Activated T-cell treated with anti-CD3 and anti-CD28 coated beads, Interleukin-2, amount 50 U/mL, for 72 hours (primary cell): Measurements from ENCODE around the gene CBLB. TPM values are rescaled to one million over a fixed set of nuclear protein-coding genes. Genes with fewer than 3 reads are reported as not detected.

Experiments used
- ATAC-seq, 2 donors: fragments of 150-1000 bp; cut with Tn5 transposase; replicated peaks in 1 of 2; 2 replicates each; pipeline ENCODE4 v1.10.0; 2021; ENCODE audit warnings: moderate library complexity in 2 of 2, mild to moderate bottlenecking in 1 of 2
- DNase-seq, 2 donors: peaks; one replicate each; pipeline ENCODE4 v3.0.0; 2021 to 2022; ENCODE audit warnings: mixed read lengths in 1 of 2
- H3K27ac Mint-ChIP-seq: one replicate; pipeline ENCODE4 v1.8.0; 2022; ENCODE audit warnings: mild to moderate bottlenecking, moderate library complexity, mixed read lengths
- H3K27me3 Mint-ChIP-seq: one replicate; pipeline ENCODE4 v1.8.0; 2022; ENCODE audit warnings: low read depth, mixed read lengths
- H3K36me3 Mint-ChIP-seq, 2 donors: one replicate each; pipeline ENCODE4 v1.8.0; 2022; ENCODE audit warnings: mixed read lengths in 2 of 2, mild to moderate bottlenecking in 1 of 2; ENCODE audit not compliant: insufficient read depth in 2 of 2
- H3K4me1 Mint-ChIP-seq: one replicate; pipeline ENCODE4 v1.8.0; 2022; ENCODE audit warnings: low read depth, mixed read lengths
- H3K4me3 Mint-ChIP-seq, 2 donors: one replicate each; pipeline ENCODE4 v1.8.0; 2022; ENCODE audit warnings: mild to moderate bottlenecking in 2 of 2, mixed read lengths in 2 of 2, moderate library complexity in 2 of 2
- H3K9me3 Mint-ChIP-seq, 2 donors: one replicate each; pipeline ENCODE4 v1.8.0; 2022; ENCODE audit warnings: mixed read lengths in 2 of 2
- total RNA-seq, 2 donors: library from RNA; stranded (reverse); gene quantifications; one replicate each; pipeline ENCODE4 v1.2.3, GENCODE V29; 2022

Gene CBLB
- total RNA-seq, 2 donors from 2014 or later = 159 to 191 TPM

DNA sequence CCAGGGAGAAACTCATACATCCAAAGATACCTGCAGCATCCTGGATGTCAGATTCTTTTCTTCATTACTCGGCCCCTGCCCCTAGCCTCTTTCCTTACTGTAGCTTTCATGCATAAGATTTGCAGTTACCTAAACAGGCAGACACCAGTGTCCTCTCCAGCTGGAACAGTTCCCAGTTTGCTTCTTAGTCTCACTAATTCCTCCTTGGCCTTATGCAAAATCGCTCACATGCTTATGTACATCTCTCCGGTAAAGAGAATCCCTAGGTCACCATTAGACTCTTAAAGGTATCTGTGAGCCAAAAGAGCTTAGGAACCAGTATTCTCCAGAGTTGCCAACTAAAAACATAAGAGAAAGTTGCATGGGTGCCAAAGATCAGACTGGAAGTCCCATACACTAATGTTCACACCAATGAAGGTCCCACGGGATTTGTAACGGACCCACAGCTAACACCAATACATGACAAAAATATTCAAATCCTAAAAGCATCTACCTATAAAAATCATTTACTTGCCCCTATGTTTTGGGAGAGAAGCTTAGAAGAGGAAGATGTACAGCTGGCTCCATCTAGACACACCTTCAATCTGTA, 66.6 kb downstream of the CBLB start:
- DNase-seq = no peak

DNA sequence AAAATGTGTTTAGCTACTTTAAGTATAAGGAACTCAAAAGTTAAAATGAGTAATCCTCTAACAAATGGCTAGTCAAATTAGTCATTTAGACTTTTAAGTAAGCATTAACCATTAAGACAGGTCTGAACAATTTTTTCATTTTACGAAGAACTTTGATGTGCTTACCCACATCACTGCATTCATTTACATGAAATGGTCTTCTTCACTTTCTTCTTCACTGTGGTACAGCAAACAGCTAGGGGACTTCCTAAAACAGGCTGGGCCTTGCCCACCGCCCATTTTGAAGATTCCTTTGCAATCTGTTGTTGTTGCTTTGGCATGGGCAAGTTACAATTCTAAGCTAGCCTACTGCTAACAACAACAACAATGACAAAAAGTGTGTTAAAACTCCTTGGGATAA, 67.4 kb downstream of the CBLB start:
- peak overlapping the region; percentile 50 to 65 for H3K4me3 Mint-ChIP-seq
- peak overlapping the region; percentile 96 for H3K27ac Mint-ChIP-seq
- ATAC-seq (peak; percentile 77 to 81), DNase-seq (peak in 1 of 2 donors; percentile 34)
- peaks cover 0 to 2% of the 10 kb centered on the region in 2 donors for H3K9me3 Mint-ChIP-seq
- no peaks in the 10 kb centered on the region for H3K27me3 Mint-ChIP-seq
- H3K36me3 Mint-ChIP-seq = peaks cover 16 to 47% of the 10 kb centered on the region in 2 donors
- H3K4me1 Mint-ChIP-seq = peaks cover 80% of the 10 kb centered on the region

More for the DNA sequence above, 66.6 kb downstream of the CBLB start:
- Mint-ChIP-seq H3K36me3 (peaks cover 11 to 42% of the 10 kb centered on the region in 2 donors), H3K27me3 (no peaks in the 10 kb centered on the region), H3K27ac (peak overlapping the region; percentile 96), H3K4me1 (peaks cover 83% of the 10 kb centered on the region), H3K4me3 (peak overlapping the region; percentile 50 to 65), H3K9me3 (peaks cover 0 to 2% of the 10 kb centered on the region in 2 donors)
- ATAC-seq = no peak

- Mint-ChIP-seq H3K27ac (peak overlapping the region; percentile 82), H3K4me3 (peak overlapping the region; percentile 36 to 64), H3K27me3 (no peaks in the 10 kb centered on the region), H3K36me3 (peaks cover 18 to 45% of the 10 kb centered on the region in 2 donors), H3K9me3 (peaks cover 2% of the 10 kb centered on the region in 2 donors), H3K4me1 (peaks cover 80% of the 10 kb centered on the region)
- ATAC-seq (peak; percentile 25 to 35), DNase-seq (no peak)
Measured at GRCh38 chr3:105800320-105800719, 68.5 kb downstream of the CBLB start.

DNA sequence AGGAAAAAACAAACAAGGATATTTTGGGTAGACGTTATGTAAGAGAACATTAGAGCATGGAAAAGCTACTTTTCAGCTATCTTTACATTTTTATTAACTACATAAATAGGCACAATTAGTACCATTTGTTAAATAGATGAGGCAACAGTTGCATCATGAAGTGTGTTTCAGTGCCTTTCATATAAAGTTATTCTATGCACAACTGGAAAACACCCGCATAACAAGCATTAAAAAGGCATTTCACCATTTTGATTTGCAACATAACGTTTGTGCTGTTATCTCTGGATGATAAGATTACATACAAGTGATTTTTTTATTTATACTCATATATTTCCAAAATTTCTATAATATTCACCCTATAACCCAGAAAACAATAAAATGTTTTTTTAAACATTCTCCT, 69.5 kb downstream of the CBLB start:
- Mint-ChIP-seq H3K4me1 (peaks cover 82% of the 10 kb centered on the region), H3K27me3 (no peaks in the 10 kb centered on the region), H3K36me3 (peaks cover 14 to 37% of the 10 kb centered on the region in 2 donors), H3K27ac (peak overlapping the region; percentile 97), H3K9me3 (peaks cover 0 to 2% of the 10 kb centered on the region in 2 donors), H3K4me3 (no peak overlapping the region)
- ATAC-seq = no peak
- no peak for DNase-seq

- ATAC-seq = no peak
- Mint-ChIP-seq H3K27ac (peak overlapping the region; percentile 97), H3K9me3 (peaks cover 0 to 2% of the 10 kb centered on the region in 2 donors), H3K4me3 (peak overlapping the region; percentile 3 to 62), H3K36me3 (peaks cover 14 to 38% of the 10 kb centered on the region in 2 donors), H3K27me3 (no peaks in the 10 kb centered on the region), H3K4me1 (peaks cover 90% of the 10 kb centered on the region)
- no peak for DNase-seq
Measured at GRCh38 chr3:105798381-105798934, 70.4 kb downstream of the CBLB start.

GRCh38 chr3:105793040-105793439, 75.8 kb downstream of the CBLB start:
- Mint-ChIP-seq H3K4me1 (peaks cover 79% of the 10 kb centered on the region), H3K27me3 (no peaks in the 10 kb centered on the region), H3K4me3 (peak overlapping the region in 1 of 2 donors; percentile 41), H3K36me3 (peaks cover 17 to 43% of the 10 kb centered on the region in 2 donors), H3K27ac (peak overlapping the region; percentile 82), H3K9me3 (peaks cover 0 to 2% of the 10 kb centered on the region in 2 donors)
- no peak for ATAC-seq
- DNase-seq = no peak

- Mint-ChIP-seq H3K36me3 (peaks cover 14 to 39% of the 10 kb centered on the region in 2 donors), H3K4me3 (peak overlapping the region in 1 of 2 donors; percentile 41), H3K27ac (peak overlapping the region; percentile 77), H3K4me1 (peaks cover 75% of the 10 kb centered on the region), H3K9me3 (peaks cover 0 to 2% of the 10 kb centered on the region in 2 donors), H3K27me3 (no peaks in the 10 kb centered on the region)
- DNase-seq (no peak), ATAC-seq (peak in 1 of 2 donors; percentile 74)
Measured at GRCh38 chr3:105791919-105792786, 76.7 kb downstream of the CBLB start.

DNA sequence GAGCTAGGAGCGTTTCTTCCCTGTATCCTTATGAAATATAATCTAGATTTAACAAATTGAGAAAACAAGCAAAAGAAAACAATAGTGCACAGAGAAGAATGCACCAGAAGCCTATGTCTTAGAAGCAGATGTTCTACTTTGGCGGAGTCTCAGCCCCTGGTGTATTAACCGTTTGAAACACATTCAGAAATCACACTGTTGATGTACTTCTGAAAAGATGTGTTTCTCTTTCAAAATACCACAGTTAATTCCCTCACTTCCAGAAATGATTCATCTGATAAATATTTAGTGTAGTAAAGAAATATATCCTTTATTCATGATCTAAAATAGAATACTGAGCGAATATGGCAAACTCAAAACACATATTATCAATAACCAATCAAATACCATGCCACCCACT, 77.7 kb downstream of the CBLB start:
- H3K27ac Mint-ChIP-seq = peak overlapping the region; percentile 15
- H3K4me3 Mint-ChIP-seq = no peak overlapping the region
- H3K9me3 Mint-ChIP-seq = peaks cover 0 to under 1% of the 10 kb centered on the region in 2 donors
- peaks cover 78% of the 10 kb centered on the region for H3K4me1 Mint-ChIP-seq
- DNase-seq = no peak
- ATAC-seq = no peak
- peaks cover 7 to 36% of the 10 kb centered on the region in 2 donors for H3K36me3 Mint-ChIP-seq
- H3K27me3 Mint-ChIP-seq = no peaks in the 10 kb centered on the region

GRCh38 chr3:105790534-105790933, 78.3 kb downstream of the CBLB start:
- peaks cover 78% of the 10 kb centered on the region for H3K4me1 Mint-ChIP-seq
- peak overlapping the region in 1 of 2 donors; percentile 1 for H3K4me3 Mint-ChIP-seq
- no peak overlapping the region for H3K27ac Mint-ChIP-seq
- no peak for DNase-seq
- no peak for ATAC-seq
- H3K36me3 Mint-ChIP-seq = peaks cover 5 to 33% of the 10 kb centered on the region in 2 donors
- H3K27me3 Mint-ChIP-seq = no peaks in the 10 kb centered on the region
- H3K9me3 Mint-ChIP-seq = no peaks in the 10 kb centered on the region

DNA sequence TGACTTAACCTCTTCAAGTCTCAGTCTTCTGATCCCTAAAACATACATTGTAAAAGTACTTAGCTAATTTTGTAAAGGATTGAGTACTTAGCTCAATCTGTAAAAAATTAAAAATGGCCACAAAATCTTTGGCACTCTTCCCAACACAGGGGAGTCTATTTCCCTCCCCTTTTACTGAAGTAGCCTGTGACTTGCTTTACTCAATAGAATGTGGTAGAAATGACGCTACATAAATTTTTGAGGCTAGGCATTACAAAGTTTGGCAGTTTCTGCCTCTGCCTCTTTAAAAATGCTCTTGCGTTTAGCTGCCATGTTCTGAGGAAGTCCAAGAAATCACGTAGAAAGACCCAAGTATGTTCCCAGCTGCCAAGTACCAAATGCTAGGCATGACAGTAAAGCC, 80.2 kb downstream of the CBLB start:
- no peaks in the 10 kb centered on the region for H3K27me3 Mint-ChIP-seq
- no peaks in the 10 kb centered on the region for H3K9me3 Mint-ChIP-seq
- peaks cover 72% of the 10 kb centered on the region for H3K4me1 Mint-ChIP-seq
- peaks cover 11 to 35% of the 10 kb centered on the region in 2 donors for H3K36me3 Mint-ChIP-seq
- ATAC-seq = no peak
- DNase-seq = no peak
- H3K27ac Mint-ChIP-seq = no peak overlapping the region
- peak overlapping the region in 1 of 2 donors; percentile 55 for H3K4me3 Mint-ChIP-seq

DNA sequence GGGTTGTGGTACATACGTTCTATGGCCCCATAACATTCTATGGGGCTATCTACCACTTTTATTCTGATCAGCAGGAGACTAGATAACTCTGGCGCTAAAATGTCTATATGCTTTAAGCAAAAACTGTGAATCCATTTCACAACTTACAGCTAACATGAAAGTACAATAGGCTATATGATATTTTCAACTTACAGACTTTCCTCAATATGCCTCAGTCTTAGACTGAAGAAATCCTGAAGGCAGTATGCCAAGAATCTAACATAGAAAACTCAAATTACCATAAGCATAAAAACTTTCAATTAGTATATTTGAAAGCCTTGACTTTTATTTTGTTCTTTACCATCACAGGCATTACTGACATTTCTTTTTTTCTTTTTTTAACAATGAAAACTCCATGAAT, 81.4 kb downstream of the CBLB start:
- H3K4me3 Mint-ChIP-seq = peak overlapping the region in 1 of 2 donors; percentile 73
- no peaks in the 10 kb centered on the region for H3K9me3 Mint-ChIP-seq
- no peaks in the 10 kb centered on the region for H3K27me3 Mint-ChIP-seq
- no peak for ATAC-seq
- H3K4me1 Mint-ChIP-seq = peaks cover 68% of the 10 kb centered on the region
- no peak for DNase-seq
- peak overlapping the region; percentile 99 for H3K27ac Mint-ChIP-seq
- peaks cover 8 to 30% of the 10 kb centered on the region in 2 donors for H3K36me3 Mint-ChIP-seq

GRCh38 chr3:105786990-105787389, 81.8 kb downstream of the CBLB start:
- Mint-ChIP-seq H3K9me3 (no peaks in the 10 kb centered on the region), H3K27me3 (no peaks in the 10 kb centered on the region), H3K4me1 (peaks cover 69% of the 10 kb centered on the region), H3K36me3 (peaks cover 7 to 29% of the 10 kb centered on the region in 2 donors), H3K4me3 (peak overlapping the region in 1 of 2 donors; percentile 73), H3K27ac (peak overlapping the region; percentile 99)
- no peak for DNase-seq
- ATAC-seq = no peak

- H3K4me1 Mint-ChIP-seq = peaks cover 69% of the 10 kb centered on the region
- no peak for DNase-seq
- peak overlapping the region; percentile 99 for H3K27ac Mint-ChIP-seq
- no peaks in the 10 kb centered on the region for H3K27me3 Mint-ChIP-seq
- no peak for ATAC-seq
- peak overlapping the region in 1 of 2 donors; percentile 86 for H3K4me3 Mint-ChIP-seq
- no peaks in the 10 kb centered on the region for H3K9me3 Mint-ChIP-seq
- peaks cover 7 to 32% of the 10 kb centered on the region in 2 donors for H3K36me3 Mint-ChIP-seq
Measured at GRCh38 chr3:105786241-105786640, 82.6 kb downstream of the CBLB start.
